ENCODE results near the gene RAPSN.

The RAPSN gene

DNA sequence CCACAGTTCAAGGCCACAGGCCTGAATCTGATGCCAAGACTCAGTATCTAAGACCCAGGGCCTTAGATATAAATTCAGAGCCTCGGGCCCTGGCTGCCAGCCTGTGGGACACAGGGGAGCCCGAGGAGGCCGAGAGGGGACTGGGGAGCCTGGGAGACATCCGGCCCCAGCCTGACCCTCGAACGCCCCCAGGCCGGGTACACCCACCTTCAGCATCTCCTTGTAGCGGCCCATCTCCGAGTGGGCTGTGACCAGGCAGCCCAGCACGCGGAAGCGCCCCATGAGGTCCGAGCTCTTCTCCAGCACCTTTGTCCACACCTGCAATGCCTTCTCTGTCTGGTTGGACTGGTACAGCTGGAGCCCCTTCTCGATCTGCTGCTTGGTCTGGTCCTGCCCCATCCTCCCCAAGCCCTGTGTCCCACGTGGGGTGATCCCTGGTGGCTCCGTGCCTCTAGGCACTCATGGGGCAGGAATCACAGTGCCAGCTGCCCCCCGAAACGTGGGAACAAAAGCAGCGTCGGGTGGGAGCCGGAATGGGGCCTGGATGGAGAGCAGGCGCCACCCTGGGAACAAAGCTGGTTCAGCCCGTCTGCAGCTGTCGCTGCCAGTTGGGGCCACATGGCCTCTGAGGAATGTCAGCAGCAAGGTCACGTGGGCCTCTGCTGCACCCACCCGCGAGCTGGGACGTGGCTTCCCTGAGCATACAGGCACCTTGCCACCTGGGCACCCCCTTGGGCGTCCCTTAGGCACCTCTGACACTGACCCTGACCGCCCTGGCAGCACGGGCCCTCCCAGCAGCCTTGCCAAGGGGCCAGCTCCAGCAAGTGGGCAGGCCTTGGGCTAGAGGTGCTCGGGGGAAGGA, at the start of gene RAPSN:
RAPSN (minus strand) TSS at position 571 of the 862 bp plus-strand sequence; CDS start at position 399, 172 bp downstream.
- no peak for DNase-seq

DNA sequence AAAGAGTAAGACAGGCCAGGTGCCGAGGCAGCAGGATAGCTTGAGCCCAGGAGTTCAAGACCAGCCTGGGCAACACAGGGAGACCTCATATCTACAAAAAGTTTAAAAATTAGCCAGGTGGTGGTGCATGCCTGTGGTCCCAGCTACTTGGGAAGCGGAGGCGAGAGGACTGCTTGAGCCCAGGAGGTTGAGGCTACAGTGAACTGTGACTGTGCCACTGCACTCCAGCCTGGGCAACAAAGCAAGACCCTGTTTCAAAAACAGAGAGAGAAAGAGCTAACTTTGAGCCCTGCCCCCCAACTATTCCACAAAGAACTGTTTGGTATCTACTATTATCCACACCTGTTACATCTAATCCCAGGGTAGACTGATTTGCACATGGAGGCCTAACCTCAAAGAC, 49.2 kb upstream of the RAPSN start:
- DNase-seq, result no peak

DNA sequence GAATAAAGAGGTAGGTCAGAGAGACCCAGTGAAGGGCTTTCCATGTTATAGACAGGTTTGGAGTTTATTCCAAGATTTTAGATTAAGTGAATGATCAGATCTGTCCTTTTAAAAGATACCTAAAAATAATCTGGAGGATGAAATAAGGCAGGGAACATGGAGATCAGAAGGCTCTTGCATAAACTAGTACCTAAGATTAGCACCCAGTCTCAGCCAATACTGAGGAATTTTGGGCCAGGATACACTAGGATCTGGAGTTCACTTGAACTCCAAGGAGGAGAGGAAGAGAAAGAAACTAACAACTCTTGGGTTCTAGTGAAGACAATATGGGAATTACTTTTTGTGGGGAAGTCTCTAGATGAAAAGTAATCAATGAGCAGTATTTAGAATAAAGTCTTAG, 47.9 kb upstream of the RAPSN start:
- DNase-seq, result no peak

DNA sequence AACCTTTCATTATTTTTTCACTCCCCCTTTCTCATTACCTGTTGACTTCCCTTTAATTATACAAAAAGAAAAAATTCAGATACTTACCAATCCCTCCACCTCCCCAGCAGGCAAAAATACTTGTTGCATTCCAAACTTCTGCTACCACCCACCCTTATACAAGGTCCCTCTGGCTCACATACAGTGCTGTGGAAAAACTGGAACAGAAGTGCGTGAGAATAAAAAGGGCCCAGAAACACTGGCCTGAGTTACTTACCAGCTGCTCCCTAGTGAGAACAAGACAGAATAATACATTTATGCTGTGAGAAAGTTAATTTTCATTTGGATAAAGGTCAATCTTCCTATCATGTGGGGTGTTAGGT, 46.9 kb upstream of the RAPSN start:
- DNase-seq, result no peak

DNA sequence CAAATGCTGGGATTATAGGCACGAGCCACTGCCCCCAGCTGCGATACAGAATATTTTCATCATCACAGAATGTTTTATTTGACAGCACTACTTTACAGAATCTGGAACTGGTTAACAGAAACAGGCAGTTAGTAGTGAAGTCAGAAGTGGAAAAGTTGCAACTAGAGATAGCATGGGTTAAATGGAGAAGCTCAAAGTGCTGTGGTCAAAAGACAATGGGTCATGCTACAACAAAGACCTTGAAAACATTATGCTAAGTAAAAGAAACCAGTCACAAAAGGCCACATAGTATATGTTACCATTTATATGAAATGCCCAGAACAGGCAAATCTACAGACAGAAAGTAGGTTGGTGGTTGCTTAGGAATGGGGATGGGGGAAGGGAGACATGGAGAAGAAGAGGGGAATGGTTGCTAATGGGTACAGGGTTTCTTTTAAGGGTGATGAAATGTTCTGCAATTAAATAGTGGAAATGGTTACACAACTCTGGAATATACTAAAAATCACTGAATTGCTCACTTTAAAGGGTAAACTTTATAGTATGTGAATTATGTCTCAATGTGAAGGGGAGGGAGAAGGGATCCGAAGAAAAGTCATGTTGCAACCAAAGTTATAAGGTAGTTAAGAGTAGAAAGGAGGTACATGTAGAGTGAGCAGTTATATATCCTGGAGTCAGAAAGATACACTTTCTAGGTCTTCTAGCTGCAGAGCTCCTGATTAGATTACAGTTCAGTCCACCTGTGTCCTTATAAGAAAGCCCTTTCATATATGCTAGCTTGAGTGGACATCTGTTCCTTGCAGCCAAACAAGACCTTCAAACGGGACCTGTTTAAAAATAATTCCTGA, 46.3 kb upstream of the RAPSN start:
- DNase-seq, result no peak

DNA sequence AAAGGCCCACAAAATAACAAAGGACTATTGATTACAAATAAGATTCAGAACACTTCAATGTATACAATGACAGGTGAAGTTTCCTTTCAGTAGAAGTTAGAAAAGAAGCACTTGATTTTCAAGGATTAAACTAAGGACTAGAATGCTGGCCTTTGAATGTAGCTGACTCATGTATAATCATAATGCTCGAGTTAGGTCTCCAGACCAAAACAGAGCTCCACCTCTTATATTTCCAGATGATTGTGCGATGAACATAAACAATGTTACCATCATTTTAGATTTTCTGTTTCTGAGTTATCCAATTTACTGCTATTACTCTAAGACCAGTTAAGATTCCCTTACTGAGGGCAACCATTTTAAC, 40.4 kb upstream of the RAPSN start:
- DNase-seq, result no peak

DNA sequence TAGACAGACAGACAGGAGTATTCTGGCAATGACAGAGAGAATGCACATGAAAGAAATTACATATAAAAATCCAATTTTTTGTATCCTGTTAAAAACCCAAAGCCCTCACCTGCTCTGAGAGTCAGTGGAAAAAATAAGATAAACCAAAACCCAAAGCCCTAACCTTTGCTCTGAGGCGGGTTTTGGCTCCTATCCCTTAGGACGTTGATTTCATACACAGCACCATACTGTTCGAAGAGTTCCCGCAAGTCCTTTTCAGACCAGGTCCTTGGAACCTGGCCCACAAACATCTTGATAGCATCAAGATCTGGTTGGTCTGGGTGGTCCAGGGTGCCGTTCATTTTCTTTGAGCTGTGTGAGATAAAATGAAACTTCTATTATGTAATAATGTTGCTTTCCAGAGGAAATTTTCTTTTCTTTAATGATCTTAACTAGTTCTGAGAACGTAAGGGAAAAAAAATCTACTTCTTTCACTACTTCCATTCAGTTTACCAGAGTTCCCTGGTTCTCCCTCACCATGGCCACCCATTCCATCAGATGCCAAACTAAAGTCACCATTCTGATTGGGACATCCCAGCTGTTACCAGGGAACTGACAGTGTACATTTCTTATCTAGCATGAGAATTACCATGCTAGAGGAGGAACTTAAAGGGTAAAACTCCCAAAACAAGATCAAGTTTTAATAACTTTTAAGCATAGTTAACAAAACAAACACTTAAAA, 39.9 kb upstream of the RAPSN start:
- no peak for DNase-seq

DNA sequence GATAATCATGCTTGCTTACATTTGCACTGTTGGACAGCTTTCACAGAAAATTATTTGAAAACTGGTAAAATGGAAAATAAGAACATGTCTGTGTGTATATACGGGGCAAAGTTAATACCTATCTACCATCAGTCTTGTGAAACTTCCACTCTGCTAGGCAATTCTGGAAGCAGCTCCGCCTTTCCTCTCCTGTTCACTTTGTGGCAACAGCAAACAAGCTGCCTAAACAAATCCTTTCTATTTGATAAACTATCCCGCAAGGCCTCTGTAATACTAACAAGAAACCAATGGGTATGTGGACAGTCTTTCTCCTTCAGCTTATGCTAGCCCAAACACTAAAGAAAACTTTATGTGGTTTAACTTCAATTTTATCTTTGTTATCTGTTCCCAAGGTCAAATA, 39.2 kb upstream of the RAPSN start:
- no peak for DNase-seq

DNA sequence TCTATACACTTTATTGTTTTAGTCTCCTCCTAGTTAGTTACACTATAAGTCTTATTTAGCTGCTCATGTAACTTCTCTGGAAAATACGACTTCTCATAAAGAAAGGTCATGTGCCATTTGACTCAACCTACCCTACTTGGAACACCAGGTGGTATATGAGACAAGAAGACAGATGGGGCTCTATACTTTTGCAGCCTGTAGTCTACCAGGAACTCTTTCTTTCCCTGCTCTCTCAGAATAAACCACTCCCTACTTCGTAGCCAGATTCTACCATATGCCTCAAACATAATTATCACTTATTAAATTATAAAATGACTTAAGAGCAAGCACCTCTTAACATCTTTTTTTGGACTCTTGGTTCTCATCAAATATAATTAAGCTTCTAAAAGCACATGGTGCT, 38.5 kb upstream of the RAPSN start:
- no peak for DNase-seq

DNA sequence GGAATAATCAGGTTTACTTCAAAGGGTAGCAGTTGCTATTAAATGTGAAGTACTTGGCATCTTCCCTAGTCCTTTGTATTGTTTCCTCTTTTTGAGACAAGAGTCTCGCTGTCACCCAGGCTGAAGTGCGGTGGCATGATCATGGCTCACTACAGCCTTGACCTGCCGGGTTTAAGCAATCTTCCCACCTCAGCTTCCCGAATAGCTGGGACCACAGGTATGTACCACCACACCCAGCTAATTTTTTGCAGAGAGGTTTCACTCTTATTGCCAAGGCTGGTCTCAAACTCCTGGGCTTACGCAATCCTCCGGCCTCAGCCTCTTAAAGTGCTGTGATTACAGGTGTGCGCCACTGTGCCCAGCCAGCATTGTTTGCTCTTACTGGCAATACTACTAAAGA, 36.2 kb upstream of the RAPSN start:
- DNase-seq, result no peak

DNA sequence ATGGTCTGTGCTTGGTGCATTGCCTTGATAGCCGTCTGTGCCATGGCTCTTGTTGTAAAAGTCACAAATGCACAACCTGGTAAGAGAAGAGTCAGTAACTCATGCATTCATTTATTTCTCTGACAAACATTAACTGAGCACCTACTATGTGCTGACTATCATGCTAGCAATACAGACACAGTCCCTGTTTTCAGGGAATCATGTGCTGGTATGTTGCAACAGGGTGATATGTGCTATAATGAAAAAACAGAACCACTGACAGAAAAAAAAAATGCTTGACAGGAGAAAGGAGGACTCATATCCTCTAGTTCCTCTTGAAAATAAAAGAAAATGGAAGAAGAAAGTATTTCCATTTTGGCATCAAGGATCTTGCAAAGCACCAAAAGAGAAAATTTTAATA, 34.5 kb upstream of the RAPSN start:
- DNase-seq, result no peak

DNA sequence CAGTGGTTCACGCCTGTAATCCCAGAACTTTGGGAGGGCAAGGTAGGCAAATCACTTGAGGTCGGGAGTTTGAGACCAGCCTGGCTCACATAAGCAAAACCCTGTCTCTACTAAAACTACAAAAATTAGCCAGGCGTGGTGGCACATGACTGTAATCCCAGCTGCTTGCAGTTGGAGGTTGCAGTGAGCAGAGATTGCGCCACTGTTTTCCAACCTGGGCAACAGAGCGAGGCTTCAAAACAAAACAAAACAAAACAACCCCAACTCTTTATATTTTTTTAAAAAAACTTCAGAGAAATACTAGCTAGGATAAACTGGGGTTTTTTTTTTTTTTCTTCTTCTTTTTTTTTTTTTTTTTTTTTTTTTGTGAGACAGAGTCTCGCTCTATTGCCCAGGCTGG, 31.8 kb upstream of the RAPSN start:
- no peak for DNase-seq

DNA sequence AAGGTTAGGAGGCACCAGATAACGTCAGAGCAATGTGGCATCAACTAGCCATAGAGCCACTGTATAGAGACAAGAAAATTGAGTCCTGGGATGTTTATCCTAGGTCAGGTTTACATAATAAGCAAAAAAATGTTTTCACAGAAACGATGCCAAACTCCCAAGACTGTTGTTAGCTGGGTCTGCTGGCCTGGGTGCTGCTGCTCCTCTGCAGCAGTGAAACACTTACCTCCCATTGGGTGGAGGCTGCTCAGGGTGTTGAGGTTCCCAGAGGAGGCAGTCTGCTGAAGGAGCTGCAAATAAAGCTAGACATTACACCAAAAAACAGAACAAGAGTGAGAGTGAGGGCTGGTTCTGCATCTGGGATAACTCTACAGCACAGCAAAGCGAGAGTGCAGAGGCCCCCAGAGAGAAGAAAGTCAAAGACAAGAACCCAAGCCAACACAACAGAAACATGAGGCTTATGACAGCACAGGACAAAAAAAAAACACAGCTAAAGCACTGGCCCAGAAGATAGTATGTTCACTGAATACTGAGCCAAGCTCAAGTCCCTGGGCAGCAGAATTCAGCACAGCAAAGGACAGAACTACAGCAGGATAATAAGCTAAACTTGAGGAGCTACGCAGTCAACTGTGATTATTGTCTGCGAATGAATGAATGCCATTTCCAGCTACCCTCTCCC, 29.9 kb upstream of the RAPSN start:
- no peak for DNase-seq

DNA sequence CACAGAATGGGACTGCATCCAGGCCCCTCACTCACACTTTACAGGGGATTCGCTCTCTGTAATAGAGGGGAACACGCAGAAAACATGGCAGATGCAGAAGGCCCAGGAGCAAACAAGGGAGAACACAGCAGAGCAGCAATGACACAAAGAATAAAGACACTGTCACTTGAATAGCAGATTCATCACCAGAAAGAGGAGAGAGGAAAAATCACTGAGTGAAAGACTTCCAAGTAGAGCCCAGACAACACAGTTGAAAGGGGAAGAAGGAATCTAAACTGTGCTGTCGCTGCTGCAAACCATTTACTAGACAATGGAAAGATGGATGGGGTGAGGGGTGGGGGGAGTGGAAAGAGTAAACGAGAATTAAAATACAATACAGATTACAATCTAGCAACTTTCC, 28.8 kb upstream of the RAPSN start:
- no peak for DNase-seq

DNA sequence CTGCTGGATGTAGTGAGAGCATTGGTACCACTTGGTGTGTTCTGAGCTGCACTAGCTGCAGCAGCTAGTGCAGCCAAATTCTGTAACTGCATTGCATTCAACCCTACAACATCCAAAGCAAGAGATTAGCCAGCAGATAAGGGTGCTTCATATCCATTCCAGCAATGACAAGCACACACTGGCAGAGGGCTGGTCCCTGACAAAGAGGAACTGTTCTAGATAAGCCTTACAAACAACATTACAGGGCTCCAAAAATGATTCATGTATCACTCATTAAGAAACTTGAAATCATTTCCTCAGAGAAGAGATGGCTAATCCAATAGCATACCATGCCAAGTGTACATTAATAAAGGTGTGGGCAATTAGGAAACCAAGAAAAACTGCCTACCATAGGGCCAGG, 28.4 kb upstream of the RAPSN start:
- no peak for DNase-seq

DNA sequence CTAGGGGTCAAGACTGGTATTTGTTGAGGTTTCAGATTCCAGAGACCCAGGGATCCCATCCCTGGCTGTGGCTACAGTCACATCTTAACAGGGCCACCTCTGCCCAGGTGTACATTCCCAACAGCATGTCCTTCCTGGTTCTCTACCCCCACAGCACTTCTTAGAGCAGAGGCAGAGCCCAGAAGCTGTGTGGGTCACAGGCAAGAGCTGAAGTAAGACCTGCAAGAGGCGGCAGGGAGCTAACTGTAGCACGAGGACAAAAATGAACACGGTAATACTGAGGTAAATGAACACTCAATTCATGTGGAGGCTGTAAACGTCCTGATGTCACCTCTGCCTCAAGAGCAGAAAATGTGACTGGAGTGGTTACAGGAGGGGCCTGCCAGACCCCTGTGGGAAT, 21.7 kb upstream of the RAPSN start:
- DNase-seq, result no peak

DNA sequence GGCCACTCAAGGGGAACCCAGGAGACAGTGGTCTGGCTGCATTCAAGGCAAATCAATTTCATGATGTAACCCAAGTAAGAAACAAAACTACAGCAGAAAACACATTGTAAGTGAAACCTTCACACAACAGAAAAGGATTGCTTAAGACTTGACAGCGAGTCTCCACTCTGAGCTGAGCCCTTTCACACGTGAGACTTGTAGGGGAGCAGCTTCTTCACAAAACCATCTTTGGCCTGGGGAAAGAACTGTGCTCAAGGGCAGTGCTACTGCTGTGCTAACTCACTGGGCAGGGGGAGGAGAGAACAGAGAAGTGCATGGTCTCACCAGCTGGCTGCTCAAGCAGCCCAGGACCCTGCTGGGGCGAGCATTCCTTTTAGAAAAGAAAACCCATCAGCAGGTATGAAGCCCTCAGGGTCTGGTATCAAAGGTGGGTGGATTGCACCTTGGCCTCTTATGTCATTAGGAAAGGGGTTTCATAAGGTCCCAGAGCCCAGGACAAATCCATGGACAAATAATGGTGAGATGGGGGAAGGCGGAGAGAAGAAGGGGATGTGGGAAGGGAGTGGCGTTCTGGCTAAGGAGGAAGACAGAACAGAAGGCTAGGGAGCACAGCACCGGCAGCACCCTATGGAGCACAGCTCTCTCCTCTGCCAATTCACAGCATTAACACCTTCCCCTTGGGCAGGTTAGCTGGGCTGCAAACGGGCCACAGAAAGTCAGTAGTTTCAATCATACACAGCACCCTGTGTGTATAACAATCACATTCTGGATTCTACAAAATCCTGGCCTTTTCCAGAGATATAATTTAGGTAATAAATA, 20.6 kb upstream of the RAPSN start:
- DNase-seq, result no peak

DNA sequence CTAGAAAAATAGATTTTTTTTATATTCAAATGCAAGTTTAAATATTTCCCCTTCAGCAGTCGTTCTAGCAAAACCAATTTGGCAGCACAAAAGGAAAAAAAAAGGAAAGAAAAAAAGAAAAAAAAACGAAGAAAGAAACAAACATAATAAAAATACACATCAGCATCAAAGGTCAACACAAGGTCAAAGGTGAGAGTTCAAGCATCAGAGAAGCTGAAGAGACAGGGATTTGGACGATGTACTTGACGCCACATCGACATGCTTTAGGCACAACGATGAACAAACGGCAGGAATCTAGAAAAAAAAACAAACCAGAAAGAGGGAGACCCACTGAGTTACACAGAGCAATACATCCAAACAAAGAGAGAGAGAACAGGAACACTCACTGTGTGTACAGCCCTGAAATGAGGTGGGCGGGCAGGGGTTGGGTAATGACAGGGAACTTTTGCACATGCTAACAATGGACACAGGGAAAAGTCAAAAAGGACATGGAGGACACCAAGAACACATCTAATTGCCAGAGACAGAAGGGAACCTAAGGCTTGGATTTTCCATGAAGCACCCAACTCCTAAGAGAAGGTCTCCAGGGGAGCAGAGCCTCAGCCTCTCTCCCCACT, 19.8 kb upstream of the RAPSN start:
- no peak for DNase-seq

DNA sequence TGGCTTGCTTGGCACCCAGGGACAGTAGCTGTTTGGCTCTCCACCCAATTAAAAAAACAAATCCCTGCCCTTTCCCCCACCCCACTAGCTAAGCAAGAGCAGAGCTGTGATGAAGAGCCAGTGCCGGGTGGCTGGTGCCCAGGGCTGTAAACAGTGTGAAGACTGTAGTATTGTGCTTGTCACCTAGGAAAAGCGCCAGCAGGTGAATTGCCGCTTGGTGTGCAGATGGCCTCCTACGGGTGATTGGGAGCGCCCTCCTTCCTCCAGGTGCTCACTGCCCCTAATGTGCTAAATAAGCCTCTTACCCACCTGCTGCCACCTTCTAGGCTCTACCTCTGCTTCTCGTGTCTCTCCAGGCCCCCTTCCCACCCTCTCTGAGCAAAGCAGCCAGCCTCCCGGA, 18.4 kb upstream of the RAPSN start:
- DNase-seq, result no peak

DNA sequence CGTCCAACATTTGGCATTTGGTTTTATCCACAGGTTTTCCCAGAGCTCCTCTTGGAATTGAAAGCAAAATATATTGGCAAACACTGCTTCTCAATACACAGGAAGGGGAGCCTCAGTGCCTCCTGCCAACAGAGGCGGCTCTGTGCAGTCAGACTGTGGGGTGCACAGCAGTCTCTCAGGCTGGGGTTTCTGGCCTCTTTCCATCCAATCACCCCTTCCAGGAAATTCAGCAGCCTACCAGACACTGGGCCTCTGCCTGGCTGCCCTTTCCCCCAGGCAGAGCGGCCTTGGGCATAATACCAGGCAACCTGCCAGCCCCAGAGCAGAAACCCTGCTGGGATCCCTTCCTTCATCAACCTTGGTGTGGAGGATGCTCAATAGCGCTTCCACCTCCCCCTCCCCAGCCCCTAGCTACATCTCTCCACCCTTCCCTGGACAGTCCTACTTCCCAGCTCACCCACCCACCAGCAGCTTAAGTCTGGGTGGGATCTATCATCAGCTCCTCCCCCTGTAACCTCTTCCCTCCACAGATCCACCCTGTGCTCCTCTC, 17.8 kb upstream of the RAPSN start:
- DNase-seq, result no peak

DNA sequence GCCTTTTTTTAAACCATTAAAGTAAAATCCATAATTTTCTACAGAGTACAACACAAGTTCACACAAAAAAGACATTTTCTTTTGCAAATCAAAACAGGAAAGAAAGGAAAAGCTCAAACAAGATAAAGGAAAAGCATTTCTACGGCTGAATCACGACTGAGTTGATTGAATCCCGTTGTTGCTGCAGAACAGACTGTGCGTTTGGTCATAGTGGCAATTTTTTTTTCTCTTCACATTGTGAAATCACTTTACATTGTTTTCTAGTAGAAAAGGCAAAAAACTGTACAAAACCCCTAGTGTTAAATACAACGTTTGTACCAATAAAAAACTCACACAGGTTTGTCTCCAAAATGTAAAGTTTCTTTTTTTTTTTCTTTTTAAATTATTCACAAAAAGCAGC, 17.3 kb upstream of the RAPSN start:
- no peak for DNase-seq
